Osteoblast (primary cell): ENCODE results near the gene PARL. TPM values are rescaled to one million over a fixed set of nuclear protein-coding genes. Genes with fewer than 3 reads are reported as not detected.

Source experiments
- DNase-seq: peaks from one replicate; pipeline ENCODE4 v3.0.0; 2011; ENCODE audit warnings: low spot score, mixed read lengths; ENCODE audit not compliant: insufficient read length; ENCODE audit errors: missing footprints
- H2AFZ ChIP-seq: 2 replicates; pipeline ENCODE4 v1.6.0; 2011; ENCODE audit warnings: mild to moderate bottlenecking, low read length
- H3K27ac ChIP-seq: 2 replicates; pipeline ENCODE4 v1.5.1; 2011; ENCODE audit warnings: mild to moderate bottlenecking, low read depth, low read length, moderate library complexity
- H3K27me3 ChIP-seq: 2 replicates; pipeline ENCODE4 v1.6.0; 2012; ENCODE audit warnings: mild to moderate bottlenecking, control low read depth, inconsistent platforms, low read length, moderate library complexity; ENCODE audit not compliant: insufficient read depth
- H3K36me3 ChIP-seq: 2 replicates; pipeline ENCODE4 v1.5.1; 2011; ENCODE audit warnings: mild to moderate bottlenecking, low read length, control low read depth, moderate library complexity; ENCODE audit not compliant: insufficient read depth
- H3K4me1 ChIP-seq: 2 replicates; pipeline ENCODE4 v1.5.1; 2011; ENCODE audit warnings: mild to moderate bottlenecking, low read length, control low read depth, moderate library complexity; ENCODE audit not compliant: insufficient read depth
- H3K4me2 ChIP-seq: 2 replicates; pipeline ENCODE4 v1.6.0; 2011; ENCODE audit warnings: mild to moderate bottlenecking, low read length; ENCODE audit not compliant: insufficient read depth
- H3K4me3 ChIP-seq: fragments of 200-600 bp; sonication (generic); 3 replicates; pipeline ENCODE4 v1.5.1; 2012; ENCODE audit warnings: mild to moderate bottlenecking, low read length, inconsistent platforms; ENCODE audit not compliant: insufficient read depth
- H3K79me2 ChIP-seq: 2 replicates; pipeline ENCODE4 v1.6.0; 2012; ENCODE audit warnings: mild to moderate bottlenecking, low read length, control low read depth, inconsistent platforms; ENCODE audit not compliant: insufficient read depth
- H3K9me3 ChIP-seq: 2 replicates; pipeline ENCODE4 v1.5.1; 2011; ENCODE audit warnings: low read depth, low read length, control low read depth
- H4K20me1 ChIP-seq: 2 replicates; pipeline ENCODE4 v1.6.0; 2012; ENCODE audit warnings: mild to moderate bottlenecking, low read length, control low read depth; ENCODE audit not compliant: insufficient read depth
- total RNA-seq: library from RNA; depleted of rRNA; stranded (reverse); fragments of >200 nt; gene quantifications from 2 replicates; pipeline ENCODE4 v1.2.3, GENCODE V29; 2012
- TF ChIP-seq, protein P1 (sequence below): IDR thresholded peaks from 2 replicates; pipeline ENCODE4 v1.5.1; 2011; ENCODE audit warnings: mild to moderate bottlenecking, low read depth, low read length, moderate library complexity; ENCODE audit errors: extremely low read depth

Gene PARL
- total RNA-seq, 1 donor = 34.0 TPM

DNA sequence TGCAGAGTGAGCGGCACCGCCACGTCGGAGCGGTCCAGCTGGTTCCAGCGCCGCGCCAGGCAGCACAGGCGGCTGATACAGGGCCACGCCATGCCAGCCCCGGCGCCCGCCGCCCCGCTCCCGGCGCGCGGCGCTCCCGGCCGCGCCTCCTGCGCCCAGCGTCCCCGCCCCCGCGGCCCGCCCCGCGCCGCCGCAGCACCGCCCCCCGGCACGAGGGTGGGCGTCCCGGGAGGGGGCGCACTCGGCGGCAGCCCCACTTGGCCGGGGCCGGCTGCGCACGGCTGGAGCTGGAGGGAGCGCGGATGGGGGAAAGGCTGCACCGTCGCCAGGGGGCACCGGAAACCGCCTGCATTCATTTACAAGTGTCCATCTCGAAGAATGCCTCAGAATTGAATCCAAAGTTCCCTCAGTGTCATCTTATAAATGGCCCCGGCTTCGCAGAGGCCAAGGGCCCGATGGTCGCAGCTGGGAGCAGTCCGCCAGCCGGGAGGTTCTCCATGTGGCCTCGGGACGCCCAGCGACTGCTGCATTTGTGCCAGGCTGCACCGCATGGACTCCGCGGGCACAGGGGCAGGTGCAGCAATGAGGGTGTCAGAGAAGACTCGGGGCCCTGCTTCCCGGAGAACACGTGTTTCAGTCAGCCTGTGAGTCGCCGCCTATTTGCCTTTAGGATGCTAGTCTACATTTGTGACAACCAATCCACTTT is 59.1 kb downstream of the PARL start, which contains the start of gene MAP6D1:
Gene MAP6D1 (minus strand): TSS at position 122 of the 706 bp plus-strand sequence. CDS start 30 bp downstream, at position 92.
- TF ChIP-seq, protein P1, sequence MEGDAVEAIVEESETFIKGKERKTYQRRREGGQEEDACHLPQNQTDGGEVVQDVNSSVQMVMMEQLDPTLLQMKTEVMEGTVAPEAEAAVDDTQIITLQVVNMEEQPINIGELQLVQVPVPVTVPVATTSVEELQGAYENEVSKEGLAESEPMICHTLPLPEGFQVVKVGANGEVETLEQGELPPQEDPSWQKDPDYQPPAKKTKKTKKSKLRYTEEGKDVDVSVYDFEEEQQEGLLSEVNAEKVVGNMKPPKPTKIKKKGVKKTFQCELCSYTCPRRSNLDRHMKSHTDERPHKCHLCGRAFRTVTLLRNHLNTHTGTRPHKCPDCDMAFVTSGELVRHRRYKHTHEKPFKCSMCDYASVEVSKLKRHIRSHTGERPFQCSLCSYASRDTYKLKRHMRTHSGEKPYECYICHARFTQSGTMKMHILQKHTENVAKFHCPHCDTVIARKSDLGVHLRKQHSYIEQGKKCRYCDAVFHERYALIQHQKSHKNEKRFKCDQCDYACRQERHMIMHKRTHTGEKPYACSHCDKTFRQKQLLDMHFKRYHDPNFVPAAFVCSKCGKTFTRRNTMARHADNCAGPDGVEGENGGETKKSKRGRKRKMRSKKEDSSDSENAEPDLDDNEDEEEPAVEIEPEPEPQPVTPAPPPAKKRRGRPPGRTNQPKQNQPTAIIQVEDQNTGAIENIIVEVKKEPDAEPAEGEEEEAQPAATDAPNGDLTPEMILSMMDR = peak; percentile 22
- H3K79me2 ChIP-seq = no peaks in the 10 kb centered on the region
- no peaks in the 10 kb centered on the region for H3K27me3 ChIP-seq
- peak; percentile 97 for DNase-seq
- peak within 1 kb of the TSS; percentile 85 for H3K4me2 ChIP-seq
- H3K27ac ChIP-seq = no peak within 1 kb of the TSS
- H3K4me3 ChIP-seq = peak within 1 kb of the TSS; percentile 78
- peak within 1 kb of the TSS; percentile 56 for H2AFZ ChIP-seq
- peaks cover 15% of the 10 kb centered on the region for H3K36me3 ChIP-seq
- H3K4me1 ChIP-seq = peaks cover 6% of the 10 kb centered on the region
- no peaks in the 10 kb centered on the region for H4K20me1 ChIP-seq
- H3K9me3 ChIP-seq = no peaks in the 10 kb centered on the region

DNA sequence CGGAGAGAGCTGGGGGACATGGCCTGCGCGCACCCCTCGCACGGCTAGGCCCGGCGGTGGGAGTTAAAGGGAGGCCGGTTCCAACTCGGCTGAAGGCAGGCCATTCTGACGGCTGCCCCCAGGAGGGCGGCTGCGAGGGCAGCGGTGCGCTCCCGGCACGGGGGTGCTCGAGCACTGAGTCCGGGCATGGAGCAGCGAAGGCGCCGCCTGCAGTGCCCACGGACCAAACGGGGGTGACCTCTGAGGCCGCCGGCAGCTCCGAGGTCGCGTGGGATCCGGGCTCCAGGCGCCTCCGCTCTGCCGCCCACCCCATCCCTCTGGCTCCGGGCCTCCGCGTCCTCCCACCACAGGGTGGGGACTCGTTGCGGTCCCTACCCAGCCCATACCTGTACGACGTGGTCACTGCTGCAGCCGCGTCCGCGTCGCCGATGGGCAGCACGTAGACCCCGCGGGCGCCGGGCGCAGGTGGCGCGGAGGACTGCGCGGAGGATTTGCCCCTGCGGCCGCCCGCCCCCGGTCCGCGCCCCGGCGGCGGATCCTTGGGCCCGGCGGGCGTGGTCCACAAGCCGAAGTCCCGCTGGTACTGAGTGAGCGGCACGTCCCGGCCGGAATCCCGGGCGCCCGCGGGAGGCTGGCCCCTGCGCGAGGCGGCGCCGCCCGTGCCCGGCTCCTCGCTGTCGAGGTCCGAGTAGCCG is 59.8 kb downstream of the PARL start:
- peak overlapping the region; percentile 51 for H2AFZ ChIP-seq
- H3K4me2 ChIP-seq = peak overlapping the region; percentile 85
- peak; percentile 95 for DNase-seq
- no peaks in the 10 kb centered on the region for H4K20me1 ChIP-seq
- H3K4me3 ChIP-seq = peak overlapping the region; percentile 78
- no peaks in the 10 kb centered on the region for H3K27me3 ChIP-seq
- no peaks in the 10 kb centered on the region for H3K9me3 ChIP-seq
- TF ChIP-seq, protein P1 = no peak
- peaks cover 8% of the 10 kb centered on the region for H3K36me3 ChIP-seq
- H3K79me2 ChIP-seq = no peaks in the 10 kb centered on the region
- H3K4me1 ChIP-seq = peaks cover 6% of the 10 kb centered on the region
- no peak overlapping the region for H3K27ac ChIP-seq

DNA sequence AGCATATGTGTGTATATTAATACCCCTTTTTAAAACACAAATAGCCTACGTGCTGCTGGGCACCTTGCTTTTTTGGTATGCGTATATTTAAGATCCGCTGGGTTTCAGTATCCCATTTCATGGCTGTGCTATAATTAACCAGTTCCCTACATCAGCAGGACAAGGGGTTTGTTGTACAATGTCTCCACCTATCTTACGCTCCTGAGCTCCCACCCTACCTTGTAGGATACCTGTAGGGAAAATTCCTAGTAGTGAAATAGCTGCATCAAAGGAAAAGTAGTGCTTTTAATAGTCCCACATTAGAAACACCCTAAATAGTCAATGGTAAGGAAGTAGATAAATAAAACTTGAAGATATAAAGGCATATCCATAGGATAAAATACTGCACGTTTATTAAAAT is 60.7 kb downstream of the PARL start:
- H3K79me2 ChIP-seq = no peaks in the 10 kb centered on the region
- H3K9me3 ChIP-seq = no peaks in the 10 kb centered on the region
- DNase-seq = peak; percentile 80
- H2AFZ ChIP-seq = no peak overlapping the region
- peak overlapping the region; percentile 85 for H3K4me2 ChIP-seq
- peaks cover 6% of the 10 kb centered on the region for H3K4me1 ChIP-seq
- peaks cover 3% of the 10 kb centered on the region for H3K36me3 ChIP-seq
- no peaks in the 10 kb centered on the region for H3K27me3 ChIP-seq
- no peak overlapping the region for H3K27ac ChIP-seq
- TF ChIP-seq, protein P1 = no peak
- peak overlapping the region; percentile 78 for H3K4me3 ChIP-seq
- no peaks in the 10 kb centered on the region for H4K20me1 ChIP-seq

DNA sequence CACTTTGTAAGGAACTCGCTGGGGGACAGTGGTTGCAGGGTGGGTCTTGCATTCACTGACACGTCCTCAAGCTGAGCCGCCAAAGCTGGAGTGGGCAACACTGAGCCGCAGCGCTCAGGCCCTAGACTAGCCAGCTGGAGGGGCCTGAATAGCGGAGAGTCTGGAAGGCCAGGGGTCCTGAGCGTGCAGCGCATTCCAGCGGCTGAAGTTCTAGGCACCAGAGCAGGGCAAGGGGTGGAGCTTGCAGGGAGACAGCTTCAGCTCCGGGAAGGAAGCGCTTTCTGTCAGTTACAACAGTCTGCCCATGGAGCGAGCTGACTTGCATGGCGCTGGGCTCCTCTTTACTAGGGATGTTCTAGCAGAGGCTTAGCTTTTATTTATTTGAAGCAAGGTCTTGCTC is 62.0 kb downstream of the PARL start:
- H2AFZ ChIP-seq = no peak overlapping the region
- no peaks in the 10 kb centered on the region for H3K27me3 ChIP-seq
- H3K36me3 ChIP-seq = no peaks in the 10 kb centered on the region
- TF ChIP-seq, protein P1 = no peak
- H4K20me1 ChIP-seq = no peaks in the 10 kb centered on the region
- DNase-seq = peak; percentile 81
- H3K9me3 ChIP-seq = no peaks in the 10 kb centered on the region
- H3K79me2 ChIP-seq = no peaks in the 10 kb centered on the region
- peaks cover 6% of the 10 kb centered on the region for H3K4me1 ChIP-seq
- H3K27ac ChIP-seq = no peak overlapping the region
- no peak overlapping the region for H3K4me3 ChIP-seq
- no peak overlapping the region for H3K4me2 ChIP-seq
